Caco-2 (cell line): ENCODE results near the gene SLC5A6. TPM values are rescaled to one million over a fixed set of nuclear protein-coding genes. Genes with fewer than 3 reads are reported as not detected.

Experiments
- BruUV-seq: library from RNA; stranded (reverse); fragments of 400-500 nt; replicated peaks from 2 replicates; lab custom pipeline; 2021; lab: Mats Ljungman, UMichigan
- CTCF ChIA-PET: fragments of 300-600 bp; sonication (Branson Sonifier 250); formaldehyde crosslinking; loops from one replicate; lab custom pipeline; 2022; ENCODE audit warnings: antibody characterized with exemption; lab: Charles Lee
- POLR2A ChIA-PET: fragments of 300-600 bp; sonication (Branson Sonifier 250); formaldehyde crosslinking; loops from one replicate; lab custom pipeline; 2022; ENCODE audit warnings: antibody characterized with exemption; lab: Charles Lee
- DNase-seq, 2 experiments: peaks; one replicate each; pipeline versions ENCODE4 v3.0.0 to v3.0.0-alpha.2; 2020 to 2022
- H3K27me3 ChIP-seq: replicated peaks from 2 replicates; pipeline ENCODE4 v1.6.0; 2011; ENCODE audit warnings: low read length; ENCODE audit not compliant: control insufficient read depth, insufficient read depth
- H3K36me3 ChIP-seq: 2 replicates; pipeline ENCODE4 v1.5.1; 2011; ENCODE audit warnings: low read length; ENCODE audit not compliant: control insufficient read depth, insufficient read depth
- H3K4me1 ChIP-seq: fragments of 250-450 bp; sonication (Bioruptor Pico); 2 replicates; pipeline ENCODE4 v1.5.1; 2020; ENCODE audit warnings: mild to moderate bottlenecking
- H3K4me3 ChIP-seq: 2 replicates; pipeline ENCODE4 v1.5.1; 2011; ENCODE audit warnings: low read depth, mild to moderate bottlenecking, control low read depth, low read length
- H3K9me3 ChIP-seq: fragments of 250-450 bp; sonication (Bioruptor Pico); 2 replicates; pipeline ENCODE4 v1.5.1; 2020; ENCODE audit warnings: mild to moderate bottlenecking, moderate library complexity
- H3K27ac Mint-ChIP-seq: one replicate; pipeline ENCODE4 v1.8.0; 2022; ENCODE audit warnings: mixed read lengths; ENCODE audit not compliant: unreplicated experiment
- H3K27me3 Mint-ChIP-seq: one replicate; pipeline ENCODE4 v1.8.0; 2022; ENCODE audit warnings: mixed read lengths; ENCODE audit not compliant: insufficient read depth, unreplicated experiment
- H3K36me3 Mint-ChIP-seq: one replicate; pipeline ENCODE4 v1.8.0; 2022; ENCODE audit warnings: mild to moderate bottlenecking, mixed read lengths; ENCODE audit not compliant: insufficient read depth, unreplicated experiment
- H3K4me1 Mint-ChIP-seq: one replicate; pipeline ENCODE4 v1.8.0; 2022; ENCODE audit warnings: low read depth, mixed read lengths; ENCODE audit not compliant: unreplicated experiment
- H3K4me3 Mint-ChIP-seq: one replicate; pipeline ENCODE4 v1.8.0; 2022; ENCODE audit warnings: mild to moderate bottlenecking, moderate library complexity, mixed read lengths; ENCODE audit not compliant: unreplicated experiment
- H3K9me3 Mint-ChIP-seq: one replicate; pipeline ENCODE4 v1.8.0; 2022; ENCODE audit warnings: mixed read lengths; ENCODE audit not compliant: unreplicated experiment
- CTCF ChIP-seq, 2 experiments: fragments of 200-600 bp in 1 of 2; IDR thresholded peaks; 1 replicate in 1 of 2; 2 replicates in 1 of 2; pipeline versions ENCODE4 v1.5.1 to v1.8.0; 2011 to 2022; ENCODE audit warnings: antibody characterized with exemption in 1 of 2, control low read depth in 1 of 2, inconsistent platforms in 1 of 2, low read depth in 1 of 2, low read length in 1 of 2, mild to moderate bottlenecking in 1 of 2, moderate library complexity in 1 of 2; ENCODE audit not compliant: insufficient read depth in 1 of 2, severe bottlenecking in 1 of 2, unreplicated experiment in 1 of 2
- intact Hi-C: fragments of 100-400 bp; cut with micrococcal nuclease; formaldehyde crosslinking; loops from one replicate; pipeline ENCODE4 v1.10.0; 2022; ENCODE audit not compliant: unreplicated experiment
- total RNA-seq: library from RNA; stranded (reverse); gene quantifications from 2 replicates; pipeline ENCODE4 v1.2.3, GENCODE V29; 2022

The SLC5A6 gene
- total RNA-seq, 1 experiment from 2014 or later: 98.2 TPM

GRCh38 chr2:27159271-27159670, 52.8 kb downstream of the SLC5A6 start:
- Histone ChIP-seq H3K9me3 (no peaks in the 10 kb centered on the region), H3K36me3 (no peaks in the 10 kb centered on the region), H3K4me3 (no peak overlapping the region), H3K4me1 (0 out of 2 replicates have a peak, but pooled peaks cover 2% of the 10 kb centered on the region), H3K27me3 (no peaks in the 10 kb centered on the region)
- H3K4me3 Mint-ChIP-seq: no peak overlapping the region
- H3K36me3 Mint-ChIP-seq: no peaks in the 10 kb centered on the region
- intact Hi-C loops: no loop called here
- no peaks in the 10 kb centered on the region for H3K27me3 Mint-ChIP-seq
- no peak for DNase-seq
- no peak for TF ChIP-seq CTCF (IDR thresholded peaks at IDR 0.05; ENCODE audit: insufficient read depth in 1 of 2, low read depth in 1 of 2, low read length in 1 of 2, severe bottlenecking in 1 of 2, unreplicated experiment in 1 of 2)
- H3K27ac Mint-ChIP-seq: no peak overlapping the region
- no TSS peak for BruUV-seq
- ChIA-PET POLR2A (interaction anchor here (0.8 kb wide), 1 partner anchor 52 kb away, joined by 4 read pairs; the partner anchor contains the start of genes ATRAID and SLC5A6), CTCF (interaction anchor here (1.2 kb wide), 1 partner anchor 32 kb away, joined by 7 read pairs; no protein-coding TSS in a partner anchor)
- H3K4me1 Mint-ChIP-seq: no peaks in the 10 kb centered on the region
- H3K9me3 Mint-ChIP-seq: no peaks in the 10 kb centered on the region

GRCh38 chr2:27158468-27158867, 53.6 kb downstream of the SLC5A6 start:
- Mint-ChIP-seq H3K27me3 (no peaks in the 10 kb centered on the region), H3K9me3 (no peaks in the 10 kb centered on the region), H3K36me3 (no peaks in the 10 kb centered on the region), H3K4me3 (no peak overlapping the region), H3K27ac (no peak overlapping the region), H3K4me1 (no peaks in the 10 kb centered on the region)
- CTCF ChIA-PET: interaction anchor here (0.6 to 1.2 kb wide), 3 partner anchors 28 to 33 kb away, joined by 3 to 7 read pairs (median 3); no protein-coding TSS in a partner anchor
- H3K36me3 ChIP-seq: no peaks in the 10 kb centered on the region
- DNase-seq: no peak
- H3K4me3 ChIP-seq: no peak overlapping the region
- intact Hi-C loops: no loop called here
- no TSS peak for BruUV-seq
- no peaks in the 10 kb centered on the region for H3K9me3 ChIP-seq
- TF ChIP-seq CTCF (IDR thresholded peaks at IDR 0.05; ENCODE audit: insufficient read depth in 1 of 2, low read depth in 1 of 2, low read length in 1 of 2, severe bottlenecking in 1 of 2, unreplicated experiment in 1 of 2): no peak
- 0 out of 2 replicates have a peak, but pooled peaks cover 2% of the 10 kb centered on the region for H3K4me1 ChIP-seq
- H3K27me3 ChIP-seq: no peaks in the 10 kb centered on the region
- POLR2A ChIA-PET: interaction anchor here (0.6 to 0.8 kb wide), 2 partner anchors 53 to 107 kb away, joined by 4 read pairs; partner anchors contain the start of genes AGBL5, ATRAID and SLC5A6

GRCh38 chr2:27155069-27155520, 57.0 kb downstream of the SLC5A6 start:
- CTCF ChIA-PET: interaction anchor here (0.8 to 1.6 kb wide), 2 partner anchors 15 to 36 kb away, joined by 3 to 8 read pairs; no protein-coding TSS in a partner anchor
- Mint-ChIP-seq H3K36me3 (no peaks in the 10 kb centered on the region), H3K27me3 (no peaks in the 10 kb centered on the region), H3K4me3 (no peak overlapping the region), H3K9me3 (no peaks in the 10 kb centered on the region), H3K27ac (no peak overlapping the region), H3K4me1 (no peaks in the 10 kb centered on the region)
- no peak for DNase-seq
- H3K36me3 ChIP-seq: no peaks in the 10 kb centered on the region
- BruUV-seq: no TSS peak
- H3K4me3 ChIP-seq: no peak overlapping the region
- TF ChIP-seq CTCF (IDR thresholded peaks at IDR 0.05; ENCODE audit: insufficient read depth in 1 of 2, low read depth in 1 of 2, low read length in 1 of 2, severe bottlenecking in 1 of 2, unreplicated experiment in 1 of 2): no peak
- H3K9me3 ChIP-seq: no peaks in the 10 kb centered on the region
- H3K27me3 ChIP-seq: no peaks in the 10 kb centered on the region
- H3K4me1 ChIP-seq: 0 out of 2 replicates have a peak, but pooled peaks cover 4% of the 10 kb centered on the region
- POLR2A ChIA-PET: no interaction called here
- intact Hi-C loops: no loop called here
